GM19240 (cell line): Measurements from ENCODE around the gene KRT84.

ENCODE experiments used
- DNase-seq: peaks from one replicate; pipeline ENCODE4 v3.0.0; 2011; ENCODE audit warnings: low spot score; ENCODE audit not compliant: insufficient read length

The KRT84 gene

GRCh38 chr12:52389313-52390207, 4.1 kb upstream of the KRT84 start:
- DNase-seq, result no peak

DNA sequence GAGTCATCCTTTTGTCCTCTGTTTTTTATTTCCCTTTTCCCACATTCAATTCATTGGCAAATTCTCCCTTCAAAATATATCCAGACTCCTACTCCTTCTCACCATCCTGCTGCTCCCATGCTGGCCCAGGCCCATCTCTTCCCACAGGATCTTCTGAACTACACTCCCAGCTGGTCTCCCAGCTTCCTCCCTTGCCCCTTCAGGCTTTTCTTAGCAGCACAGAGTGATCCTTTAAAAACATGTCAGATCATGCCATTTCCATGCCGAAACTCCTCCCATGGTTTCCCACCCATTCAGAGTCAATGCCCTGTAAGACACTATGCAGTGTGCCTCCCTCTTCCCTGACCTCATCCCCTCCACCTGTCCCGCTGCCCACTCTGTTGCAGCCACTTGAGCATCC, 2.4 kb upstream of the KRT84 start:
- DNase-seq, result no peak

GRCh38 chr12:52383331-52383730, 2.1 kb downstream of the KRT84 start:
- no peak for DNase-seq

GRCh38 chr12:52382854-52383253, 2.6 kb downstream of the KRT84 start:
- DNase-seq, result no peak

GRCh38 chr12:52381206-52381605, 4.2 kb downstream of the KRT84 start:
- no peak for DNase-seq

DNA sequence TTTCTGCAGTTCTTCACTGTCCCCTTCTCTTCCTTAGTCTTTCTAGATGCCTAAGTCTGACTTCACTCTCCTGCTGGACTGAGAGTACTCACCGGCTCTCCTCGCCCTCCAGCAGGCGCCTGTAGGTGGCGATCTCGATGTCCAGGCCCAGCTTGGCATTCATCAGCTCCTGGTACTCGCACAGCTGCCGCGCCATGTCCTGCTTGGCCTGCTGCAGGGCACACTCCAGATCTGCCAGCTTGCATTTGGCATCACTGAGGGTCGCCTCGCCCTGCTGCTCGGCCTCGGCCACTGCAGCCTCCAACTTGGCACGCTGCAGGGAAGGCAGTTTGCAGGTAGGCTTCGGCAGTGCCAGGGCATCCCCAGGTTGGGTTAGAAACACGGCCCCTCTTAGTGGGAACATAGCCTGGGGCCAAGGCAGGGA, 5.2 kb downstream of the KRT84 start:
- no peak for DNase-seq

- no peak for DNase-seq
Observed at GRCh38 chr12:52379536-52379935, 5.9 kb downstream of the KRT84 start.

- DNase-seq, result no peak
Observed at GRCh38 chr12:52378091-52378490, 7.4 kb downstream of the KRT84 start.

GRCh38 chr12:52377266-52377665, 8.2 kb downstream of the KRT84 start:
- no peak for DNase-seq

DNA sequence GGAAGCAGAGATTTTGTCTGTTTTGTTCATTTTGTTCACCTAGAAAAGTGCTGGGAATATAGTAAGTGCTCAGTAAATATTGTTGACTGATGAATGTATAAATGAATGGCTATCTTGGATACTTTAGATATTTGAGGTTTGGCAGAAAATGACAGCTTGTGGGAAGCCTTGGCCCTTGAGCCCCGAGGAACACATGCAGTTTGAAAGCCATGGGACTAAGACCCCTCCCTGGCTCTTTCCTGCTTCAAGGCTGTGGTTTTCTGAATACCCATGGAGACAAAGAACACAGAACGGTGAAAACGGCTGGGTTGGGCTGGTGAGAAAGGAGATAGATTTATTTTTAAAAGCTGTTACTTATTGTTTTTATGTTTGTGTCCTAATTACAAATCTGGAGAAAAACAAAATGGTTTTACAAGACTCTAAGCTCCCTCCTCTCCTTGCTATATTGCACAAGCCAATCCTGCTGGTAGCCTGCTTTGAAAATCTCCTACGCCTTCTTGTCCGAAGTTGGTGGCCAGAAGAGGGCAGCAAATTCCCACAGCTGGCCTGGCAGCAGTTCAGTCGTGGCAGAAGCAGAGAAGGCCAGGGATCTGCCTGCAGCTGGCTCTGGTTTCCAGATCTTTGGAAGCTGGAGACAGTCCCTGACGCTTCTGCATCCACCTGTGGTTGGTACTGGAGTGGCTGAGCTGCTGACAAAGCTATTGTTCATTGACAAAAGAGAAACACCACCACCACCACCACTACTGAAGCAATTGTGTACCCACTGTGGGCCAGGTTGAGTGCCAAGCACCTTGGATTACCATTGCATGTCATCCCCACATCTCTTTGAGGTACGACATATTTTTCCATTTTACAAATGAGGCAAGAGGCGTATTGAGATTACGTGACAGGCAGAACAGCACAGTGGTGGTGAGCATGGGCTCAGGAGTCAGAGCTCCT, 13.0 kb downstream of the KRT84 start:
- DNase-seq, result peak; percentile 78

- DNase-seq, result no peak
Observed at GRCh38 chr12:52371716-52372115, 13.7 kb downstream of the KRT84 start.

- no peak for DNase-seq
Observed at GRCh38 chr12:52370926-52371608, 14.4 kb downstream of the KRT84 start.

DNA sequence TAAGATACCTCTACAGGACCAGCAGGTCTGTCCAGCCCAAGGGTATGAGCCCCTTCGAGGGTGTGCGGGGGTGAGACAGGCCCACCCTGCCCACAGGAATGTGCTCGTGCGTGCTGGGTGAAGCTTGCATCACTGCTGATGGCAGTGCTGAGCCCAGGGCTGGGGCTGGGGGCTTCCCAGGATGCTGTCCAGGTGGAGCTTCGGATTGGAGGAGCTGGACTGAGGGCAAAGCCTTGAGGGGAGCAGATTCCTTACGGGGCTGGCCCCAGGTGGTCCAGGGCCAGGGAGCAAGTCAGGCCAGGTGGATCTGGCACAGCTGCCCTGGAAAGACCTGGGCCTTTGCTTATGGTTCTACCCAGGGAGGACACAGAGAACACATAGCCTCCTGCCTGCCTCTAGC, 15.6 kb downstream of the KRT84 start:
- no peak for DNase-seq

DNA sequence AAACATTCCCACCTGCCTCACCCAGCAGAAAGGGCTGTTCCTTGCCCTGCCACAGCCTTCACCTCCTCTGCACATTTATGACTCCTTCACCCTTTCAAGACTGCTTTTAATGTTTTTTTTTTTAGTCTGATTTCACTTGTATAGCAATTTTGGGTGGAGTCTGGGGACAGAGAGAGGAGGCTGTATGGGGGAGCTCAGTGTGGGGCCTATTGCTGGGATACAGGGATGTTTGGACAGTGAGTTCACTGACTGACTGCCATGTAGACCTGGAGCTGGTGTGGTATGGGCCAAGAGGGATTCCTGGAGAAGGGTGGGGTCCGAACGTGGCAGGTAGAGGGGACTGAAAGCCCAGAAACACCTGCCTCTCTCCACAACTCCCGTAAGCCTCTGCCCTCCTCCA, 16.2 kb downstream of the KRT84 start:
- DNase-seq, result no peak

DNA sequence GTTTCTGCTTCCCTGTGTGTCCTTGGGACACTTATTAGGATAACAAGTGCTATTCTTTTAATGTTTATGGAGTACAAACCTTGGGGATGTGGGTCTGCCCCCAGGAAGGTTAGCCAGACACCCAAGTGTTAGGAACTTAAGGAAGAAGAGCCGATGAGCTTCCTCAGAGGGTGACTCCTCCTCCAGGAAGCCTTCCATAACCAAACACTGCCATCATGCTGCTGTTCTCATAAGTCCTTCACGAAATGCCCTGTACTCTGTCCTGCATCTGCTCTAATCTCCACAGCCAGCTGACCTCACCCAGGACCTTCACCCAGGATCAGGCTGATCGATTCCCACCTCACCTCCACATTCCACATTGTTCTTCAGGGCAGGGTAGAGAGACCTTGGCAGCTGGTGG, 16.9 kb downstream of the KRT84 start:
- no peak for DNase-seq

- no peak for DNase-seq
Observed at GRCh38 chr12:52367876-52368275, 17.6 kb downstream of the KRT84 start.

DNA sequence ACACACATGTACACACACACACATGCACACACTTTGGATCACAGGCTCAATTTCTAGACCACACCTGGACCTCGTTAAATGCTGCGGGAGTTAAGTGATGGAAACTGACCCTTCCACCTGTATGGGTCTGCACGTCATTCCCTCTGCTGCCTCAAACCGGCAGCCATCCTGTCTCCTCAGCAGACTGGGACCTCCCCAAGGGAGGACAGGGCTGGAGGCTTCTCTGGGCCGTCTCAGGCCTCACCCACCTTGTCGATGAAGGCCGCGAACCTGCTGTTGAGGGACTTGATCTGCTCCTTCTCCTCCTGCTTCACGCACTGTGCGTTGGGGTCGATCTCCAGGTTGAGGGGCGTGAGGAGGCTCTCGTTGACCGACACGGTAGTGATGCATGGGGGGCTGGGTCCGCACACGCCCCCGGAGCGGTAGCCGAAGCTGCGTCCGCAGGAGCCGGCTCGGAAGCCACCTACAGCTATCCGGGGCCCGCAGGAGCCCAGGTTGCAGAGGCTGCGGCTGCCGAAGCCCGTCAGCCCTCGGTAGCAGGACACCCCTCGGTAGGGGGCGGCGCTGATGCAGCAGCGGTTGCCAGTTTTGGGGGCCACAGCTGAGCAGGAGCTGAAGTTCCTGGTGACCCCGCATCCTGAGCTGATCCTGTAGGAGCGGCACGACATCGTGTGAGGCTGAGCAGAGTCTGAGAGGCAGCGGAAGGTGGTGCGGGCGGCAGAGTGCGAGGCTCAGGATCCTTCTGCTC, 18.5 kb downstream of the KRT84 start, which contains the start of gene KRT85:
TSS of gene KRT85 (minus strand) at position 744 of the 748 bp plus-strand sequence. CDS start at position 668, 76 bp downstream.
- no peak for DNase-seq

DNA sequence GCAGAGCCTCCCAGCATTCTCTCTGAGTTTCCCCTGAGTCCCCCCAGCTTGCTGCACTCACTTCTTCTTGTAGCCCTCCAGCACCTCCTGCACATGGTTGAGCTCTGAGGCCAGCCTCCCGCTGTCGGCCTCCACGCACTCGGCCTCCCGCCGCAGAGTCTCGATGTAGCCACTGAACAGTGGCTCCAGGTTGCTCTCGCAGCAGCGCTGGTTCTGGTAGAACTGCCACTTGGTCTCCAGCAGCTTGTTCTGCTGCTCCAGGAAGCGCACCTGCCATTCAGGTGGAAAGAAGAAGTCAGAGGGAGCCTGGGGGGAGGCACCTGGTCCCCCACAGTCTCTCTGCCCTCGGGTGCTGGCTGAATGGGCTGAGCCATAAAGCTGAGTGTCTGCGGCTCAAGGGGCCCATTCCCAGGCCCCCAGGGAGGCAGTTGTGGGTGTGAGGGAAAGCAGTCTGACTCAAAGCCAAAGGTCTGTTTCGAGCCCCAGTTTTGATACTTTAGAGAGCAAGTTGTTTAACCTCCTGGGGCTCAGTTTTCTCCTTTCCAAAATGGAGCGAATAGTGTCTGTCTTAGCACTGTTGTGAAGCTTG, 20.5 kb downstream of the KRT84 start:
- DNase-seq, result no peak

DNA sequence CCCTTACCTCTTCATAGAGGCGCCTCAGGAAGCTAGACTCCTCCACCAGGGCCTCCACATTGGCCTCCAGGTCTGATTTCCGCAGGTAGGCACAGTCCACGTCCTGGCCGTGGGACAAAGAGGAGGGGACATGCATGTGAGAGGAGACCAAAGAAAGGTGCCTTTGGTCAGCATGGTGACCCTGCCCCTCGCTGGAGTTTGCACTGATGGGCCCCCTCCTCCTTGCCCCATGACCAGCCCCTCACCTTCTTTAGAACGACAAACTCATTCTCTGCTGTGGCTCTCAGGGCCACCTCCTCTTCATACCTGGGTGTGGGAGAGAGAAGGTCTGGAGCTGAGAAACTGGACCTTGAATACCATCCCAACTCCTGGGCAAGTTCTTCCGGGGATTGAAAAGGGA, 21.4 kb downstream of the KRT84 start:
- no peak for DNase-seq

DNA sequence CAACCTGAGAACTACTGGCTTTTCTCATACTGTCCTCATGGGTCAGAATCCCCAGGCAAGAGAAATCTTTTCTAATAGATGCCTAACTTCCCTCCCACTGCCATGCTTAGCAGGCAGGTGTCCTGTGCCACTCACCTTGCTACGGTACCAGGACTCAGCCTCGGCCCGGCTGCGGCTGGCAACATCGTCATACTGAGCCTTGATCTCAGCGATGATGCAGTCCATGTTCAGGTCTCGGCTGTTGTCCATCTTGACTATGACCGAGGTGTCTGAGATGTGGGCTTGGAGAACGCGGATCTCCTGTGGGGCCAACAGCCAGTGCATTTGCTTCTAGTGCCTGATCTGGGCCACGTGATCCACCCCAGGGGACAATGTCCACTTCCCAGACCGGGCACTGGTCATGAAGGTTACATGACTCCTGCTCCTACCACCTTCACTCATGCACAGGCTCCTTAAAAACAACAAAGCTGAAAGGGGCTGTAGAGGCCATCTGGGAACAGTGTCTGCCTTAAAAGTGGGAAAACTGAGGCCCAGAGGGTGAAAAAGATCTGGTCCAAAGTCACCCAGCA, 22.3 kb downstream of the KRT84 start:
- DNase-seq, result no peak
